Measurements from ENCODE around the gene POLR2F.

The POLR2F gene

DNA sequence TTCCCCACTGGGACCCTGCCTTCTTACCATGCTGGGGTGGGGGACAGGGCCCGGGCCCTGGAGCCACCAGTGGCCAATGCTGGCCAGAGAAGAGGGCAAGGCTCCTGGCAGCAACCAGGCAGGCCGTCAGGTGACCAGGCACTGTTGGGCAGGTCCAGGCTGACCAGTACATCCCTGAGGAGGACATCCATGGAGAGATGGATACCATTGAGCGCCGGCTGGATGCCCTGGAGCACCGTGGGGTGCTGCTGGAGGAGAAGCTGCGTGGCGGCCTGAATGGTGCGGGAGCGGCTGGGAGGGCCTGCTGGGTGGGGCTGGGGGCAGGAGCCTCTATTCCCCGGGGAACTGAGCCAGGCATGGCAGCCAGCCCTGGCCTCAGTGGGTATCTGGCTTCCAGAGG is 21.1 kb upstream of the POLR2F start:
- no peak overlapping the region for H4K8ac ChIP-seq (ENCODE audit: low read depth, low read length)

DNA sequence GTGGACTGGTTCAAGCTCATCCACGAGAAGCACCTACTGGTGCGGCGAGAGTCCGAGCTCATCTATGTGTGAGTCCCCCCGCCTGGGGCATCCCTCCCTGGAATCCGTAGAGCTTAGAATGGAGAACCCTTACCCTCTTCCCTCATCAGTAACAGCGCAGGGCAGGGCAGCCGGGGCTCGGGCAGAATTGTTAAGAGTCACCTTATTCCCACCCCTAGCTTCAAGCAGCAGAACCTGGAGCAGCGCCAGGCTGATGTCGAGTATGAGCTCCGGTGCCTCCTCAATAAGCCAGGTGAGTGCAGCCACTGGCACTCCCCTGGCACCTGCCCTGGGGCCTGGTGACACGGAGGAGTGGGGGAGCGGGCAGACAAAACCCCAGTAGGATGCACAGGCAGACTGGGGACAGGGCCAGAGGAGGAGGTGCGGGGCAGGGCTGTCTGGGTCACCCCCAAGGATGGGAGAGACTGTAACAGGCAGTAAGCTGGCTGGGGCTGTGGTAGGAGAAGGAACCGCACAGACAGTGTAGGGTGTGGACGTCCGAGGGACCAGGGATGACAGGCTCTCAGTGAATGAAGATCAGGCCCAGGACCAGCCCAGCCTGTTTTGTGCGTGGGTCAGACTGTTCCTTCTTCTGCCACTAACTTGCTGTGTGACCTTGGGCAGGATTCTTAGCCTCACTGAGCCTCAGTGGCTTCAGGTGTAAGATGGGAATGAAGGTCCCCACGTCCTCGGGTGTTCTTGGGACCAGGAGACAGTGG is 20.5 kb upstream of the POLR2F start:
- peaks cover 24 to 59% of the 10 kb centered on the region in 2 donors for H3K36me3 ChIP-seq (replicated peaks in 1 of 2; ENCODE audit: control insufficient read depth in 2 of 2, insufficient read depth in 2 of 2, low read length in 2 of 2)
- no peak for DNase-seq (ENCODE audit: low spot score)
- H4K91ac ChIP-seq (ENCODE audit: low read depth, low read length, poor library complexity), result no peak overlapping the region

More for the DNA sequence above, 21.1 kb upstream of the POLR2F start:
- H3K27me3 ChIP-seq (ENCODE audit: control insufficient read depth in 3 of 3, insufficient read depth in 3 of 3, low read depth in 1 of 3, low read length in 3 of 3), result no peaks in the 10 kb centered on the region
- no peak overlapping the region for H2BK12ac ChIP-seq (ENCODE audit: low read length)
- peaks cover 3 to 8% of the 10 kb centered on the region in 2 donors for H3K4me1 ChIP-seq (ENCODE audit: control insufficient read depth in 2 of 2, insufficient read depth in 1 of 2, low read depth in 1 of 2, low read length in 2 of 2)
- H3K27ac ChIP-seq (replicated peaks; ENCODE audit: low read length), result no peak overlapping the region
- H3K36me3 ChIP-seq (replicated peaks in 1 of 2; ENCODE audit: control insufficient read depth in 2 of 2, insufficient read depth in 2 of 2, low read length in 2 of 2), result peaks cover 19 to 58% of the 10 kb centered on the region in 2 donors
- H2AK5ac ChIP-seq (ENCODE audit: low read depth, low read length), result no peak overlapping the region
- H3K9me3 ChIP-seq (replicated peaks in 1 of 2; ENCODE audit: control insufficient read depth in 2 of 2, insufficient read depth in 1 of 2, low read depth in 1 of 2, low read length in 2 of 2), result no peaks in the 10 kb centered on the region
- peaks cover 1% of the 10 kb centered on the region for H3K79me1 ChIP-seq (ENCODE audit: low read depth, low read length)
- H2BK120ac ChIP-seq (ENCODE audit: low read depth, low read length), result no peak overlapping the region
- no peak for DNase-seq (ENCODE audit: low spot score)
- H3K4me3 ChIP-seq (ENCODE audit: low read length in 2 of 2), result no peak overlapping the region
- H3K4ac ChIP-seq (ENCODE audit: low read length), result no peak overlapping the region
- H3K14ac ChIP-seq (ENCODE audit: low read length), result peak overlapping the region; percentile 56
- H2BK5ac ChIP-seq (ENCODE audit: low read length), result no peak overlapping the region
- no peak overlapping the region for H3K23ac ChIP-seq (ENCODE audit: low read depth, low read length, poor library complexity)
- no peak overlapping the region for H3K4me2 ChIP-seq (ENCODE audit: insufficient read depth, low read length, poor library complexity, severe bottlenecking)
- whole genome bisulfite sequencing, 2 donors (ENCODE audit: extremely low coverage in 2 of 2, insufficient read length in 2 of 2, insufficient replicate concordance in 1 of 2), result no CpG with 5 or more reads among the region's 10 CpGs
- H3K18ac ChIP-seq (ENCODE audit: low read length), result no peak overlapping the region
- H2AFZ ChIP-seq (ENCODE audit: low read length), result no peak overlapping the region
- H4K91ac ChIP-seq (ENCODE audit: low read depth, low read length, poor library complexity), result no peak overlapping the region
- H3K9ac ChIP-seq (ENCODE audit: low read depth, low read length, poor library complexity), result no peak overlapping the region
- no peak overlapping the region for H2BK15ac ChIP-seq (ENCODE audit: low read length)

DNA sequence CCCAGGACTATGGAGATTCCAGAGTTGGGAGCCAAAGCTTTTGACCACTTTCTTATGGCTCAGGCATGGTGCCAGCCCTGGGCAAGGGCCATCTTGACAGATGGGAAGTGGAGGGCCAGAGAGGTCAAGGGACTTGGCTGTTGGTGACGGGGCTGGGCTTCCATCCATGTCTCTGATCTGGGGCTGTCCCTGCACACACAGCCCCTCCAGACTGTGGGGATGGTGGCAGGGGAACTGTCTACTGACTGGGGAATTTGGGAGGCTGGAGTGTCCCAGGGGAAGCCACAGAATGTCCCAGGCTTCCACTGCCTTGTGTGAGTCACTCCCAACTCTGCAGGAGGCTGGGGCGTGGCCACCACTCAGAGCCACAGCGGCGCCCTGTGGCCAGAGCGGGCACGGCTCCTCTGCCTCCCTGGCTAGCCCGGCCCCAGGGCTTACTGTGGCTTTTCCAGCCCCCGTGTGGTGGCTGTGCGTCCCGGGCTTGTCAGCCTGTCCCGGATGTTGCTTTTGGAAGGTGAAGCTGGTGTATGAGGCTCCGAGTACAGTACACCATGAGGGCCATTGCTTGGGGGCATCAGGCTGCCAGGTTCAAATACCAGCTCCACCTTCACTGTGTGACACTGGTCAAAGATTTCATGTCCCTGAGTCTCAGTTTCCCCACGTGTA is 19.7 kb upstream of the POLR2F start:
- Histone ChIP-seq H3K4ac (ENCODE audit: low read length) (peak overlapping the region; percentile 4), H2BK5ac (ENCODE audit: low read length) (no peak overlapping the region), H2AFZ (ENCODE audit: low read length) (peak overlapping the region; percentile 57), H3K23ac (ENCODE audit: low read depth, low read length, poor library complexity) (no peak overlapping the region), H3K9me3 (replicated peaks in 1 of 2; ENCODE audit: control insufficient read depth in 2 of 2, insufficient read depth in 1 of 2, low read depth in 1 of 2, low read length in 2 of 2) (no peaks in the 10 kb centered on the region), H2BK120ac (ENCODE audit: low read depth, low read length) (no peak overlapping the region), H3K4me3 (ENCODE audit: low read length in 2 of 2) (no peak overlapping the region), H3K4me2 (ENCODE audit: insufficient read depth, low read length, poor library complexity, severe bottlenecking) (no peak overlapping the region), H3K18ac (ENCODE audit: low read length) (peak overlapping the region; percentile 80), H3K9ac (ENCODE audit: low read depth, low read length, poor library complexity) (peak overlapping the region; percentile 77), H3K36me3 (replicated peaks in 1 of 2; ENCODE audit: control insufficient read depth in 2 of 2, insufficient read depth in 2 of 2, low read length in 2 of 2) (peaks cover 24 to 60% of the 10 kb centered on the region in 2 donors), H2BK12ac (ENCODE audit: low read length) (no peak overlapping the region), H3K27me3 (ENCODE audit: control insufficient read depth in 3 of 3, insufficient read depth in 3 of 3, low read depth in 1 of 3, low read length in 3 of 3) (no peaks in the 10 kb centered on the region), H4K91ac (ENCODE audit: low read depth, low read length, poor library complexity) (no peak overlapping the region), H3K79me1 (ENCODE audit: low read depth, low read length) (peaks cover 1% of the 10 kb centered on the region), H3K14ac (ENCODE audit: low read length) (peak overlapping the region; percentile 25), H2AK5ac (ENCODE audit: low read depth, low read length) (peak overlapping the region; percentile 33), H4K8ac (ENCODE audit: low read depth, low read length) (no peak overlapping the region), H3K4me1 (ENCODE audit: control insufficient read depth in 2 of 2, insufficient read depth in 1 of 2, low read depth in 1 of 2, low read length in 2 of 2) (peaks cover 3 to 8% of the 10 kb centered on the region in 2 donors), H2BK15ac (ENCODE audit: low read length) (no peak overlapping the region), H3K27ac (replicated peaks; ENCODE audit: low read length) (peak overlapping the region; percentile 40)
- peak; percentile 82 for DNase-seq (ENCODE audit: low spot score)
- WGBS, 2 donors (ENCODE audit: extremely low coverage in 2 of 2, insufficient read length in 2 of 2, insufficient replicate concordance in 1 of 2), result no CpG with 5 or more reads among the region's 13 CpGs

More for the DNA sequence above, 20.5 kb upstream of the POLR2F start:
- Histone ChIP-seq H2AFZ (ENCODE audit: low read length) (no peak overlapping the region), H3K79me1 (ENCODE audit: low read depth, low read length) (peaks cover 1% of the 10 kb centered on the region), H3K4me2 (ENCODE audit: insufficient read depth, low read length, poor library complexity, severe bottlenecking) (no peak overlapping the region), H2BK12ac (ENCODE audit: low read length) (no peak overlapping the region), H3K4ac (ENCODE audit: low read length) (no peak overlapping the region), H3K14ac (ENCODE audit: low read length) (peak overlapping the region; percentile 25), H3K18ac (ENCODE audit: low read length) (no peak overlapping the region), H3K27me3 (ENCODE audit: control insufficient read depth in 3 of 3, insufficient read depth in 3 of 3, low read depth in 1 of 3, low read length in 3 of 3) (no peaks in the 10 kb centered on the region), H3K4me1 (ENCODE audit: control insufficient read depth in 2 of 2, insufficient read depth in 1 of 2, low read depth in 1 of 2, low read length in 2 of 2) (peaks cover 3 to 8% of the 10 kb centered on the region in 2 donors), H2AK5ac (ENCODE audit: low read depth, low read length) (peak overlapping the region; percentile 33), H3K4me3 (ENCODE audit: low read length in 2 of 2) (no peak overlapping the region), H3K23ac (ENCODE audit: low read depth, low read length, poor library complexity) (no peak overlapping the region), H2BK15ac (ENCODE audit: low read length) (no peak overlapping the region), H3K27ac (replicated peaks; ENCODE audit: low read length) (peak overlapping the region; percentile 7), H4K8ac (ENCODE audit: low read depth, low read length) (no peak overlapping the region), H2BK120ac (ENCODE audit: low read depth, low read length) (no peak overlapping the region), H2BK5ac (ENCODE audit: low read length) (no peak overlapping the region), H3K9ac (ENCODE audit: low read depth, low read length, poor library complexity) (no peak overlapping the region), H3K9me3 (replicated peaks in 1 of 2; ENCODE audit: control insufficient read depth in 2 of 2, insufficient read depth in 1 of 2, low read depth in 1 of 2, low read length in 2 of 2) (no peaks in the 10 kb centered on the region)
- WGBS, 2 donors (ENCODE audit: extremely low coverage in 2 of 2, insufficient read length in 2 of 2, insufficient replicate concordance in 1 of 2), result no CpG with 5 or more reads among the region's 21 CpGs

DNA sequence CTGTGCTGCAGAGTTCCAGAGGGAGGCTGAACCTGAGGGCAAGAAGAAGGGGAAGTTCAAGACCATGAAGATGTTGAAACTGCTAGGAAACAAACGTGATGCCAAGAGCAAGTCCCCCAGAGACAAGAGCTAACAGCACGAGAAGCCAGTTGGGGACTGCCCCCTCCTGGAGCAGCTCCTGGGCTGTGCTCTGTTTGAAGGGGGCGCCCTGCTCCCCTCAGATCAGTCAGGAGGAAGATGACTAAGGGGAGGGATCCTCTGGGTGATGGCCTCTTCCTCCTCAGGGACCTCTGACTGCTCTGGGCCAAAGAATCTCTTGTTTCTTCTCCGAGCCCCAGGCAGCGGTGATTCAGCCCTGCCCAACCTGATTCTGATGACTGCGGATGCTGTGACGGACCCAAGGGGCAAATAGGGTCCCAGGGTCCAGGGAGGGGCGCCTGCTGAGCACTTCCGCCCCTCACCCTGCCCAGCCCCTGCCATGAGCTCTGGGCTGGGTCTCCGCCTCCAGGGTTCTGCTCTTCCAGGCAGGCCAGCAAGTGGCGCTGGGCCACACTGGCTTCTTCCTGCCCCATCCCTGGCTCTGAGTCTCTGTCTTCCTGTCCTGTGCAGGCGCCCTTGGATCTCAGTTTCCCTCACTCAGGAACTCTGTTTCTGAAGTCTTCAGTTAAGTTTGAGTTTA is 12.7 kb upstream of the POLR2F start:
- Histone ChIP-seq H2AK5ac (ENCODE audit: low read depth, low read length) (no peak overlapping the region), H3K4ac (ENCODE audit: low read length) (no peak overlapping the region), H3K9me3 (replicated peaks in 1 of 2; ENCODE audit: control insufficient read depth in 2 of 2, insufficient read depth in 1 of 2, low read depth in 1 of 2, low read length in 2 of 2) (no peaks in the 10 kb centered on the region), H3K79me1 (ENCODE audit: low read depth, low read length) (no peaks in the 10 kb centered on the region), H3K4me1 (ENCODE audit: control insufficient read depth in 2 of 2, insufficient read depth in 1 of 2, low read depth in 1 of 2, low read length in 2 of 2) (no peaks in the 10 kb centered on the region), H2BK5ac (ENCODE audit: low read length) (no peak overlapping the region), H2BK12ac (ENCODE audit: low read length) (no peak overlapping the region), H4K91ac (ENCODE audit: low read depth, low read length, poor library complexity) (no peak overlapping the region), H3K23ac (ENCODE audit: low read depth, low read length, poor library complexity) (no peak overlapping the region), H3K27me3 (ENCODE audit: control insufficient read depth in 3 of 3, insufficient read depth in 3 of 3, low read depth in 1 of 3, low read length in 3 of 3) (no peaks in the 10 kb centered on the region), H4K8ac (ENCODE audit: low read depth, low read length) (no peak overlapping the region), H3K18ac (ENCODE audit: low read length) (no peak overlapping the region), H3K4me3 (ENCODE audit: low read length in 2 of 2) (no peak overlapping the region), H2AFZ (ENCODE audit: low read length) (no peak overlapping the region), H2BK15ac (ENCODE audit: low read length) (no peak overlapping the region), H3K36me3 (replicated peaks in 1 of 2; ENCODE audit: control insufficient read depth in 2 of 2, insufficient read depth in 2 of 2, low read length in 2 of 2) (peaks cover 21 to 41% of the 10 kb centered on the region in 2 donors), H3K27ac (replicated peaks; ENCODE audit: low read length) (no peak overlapping the region), H3K4me2 (ENCODE audit: insufficient read depth, low read length, poor library complexity, severe bottlenecking) (no peak overlapping the region), H2BK120ac (ENCODE audit: low read depth, low read length) (no peak overlapping the region), H3K9ac (ENCODE audit: low read depth, low read length, poor library complexity) (no peak overlapping the region), H3K14ac (ENCODE audit: low read length) (no peak overlapping the region)
- DNase-seq (ENCODE audit: low spot score), result no peak
- no CpG with 5 or more reads among the region's 12 CpGs for WGBS, 2 donors (ENCODE audit: extremely low coverage in 2 of 2, insufficient read length in 2 of 2, insufficient replicate concordance in 1 of 2)

Data from neuronal stem cell (in vitro differentiated cells).